ENCODE results near the gene OR4F6. TPM values are rescaled to one million over a fixed set of nuclear protein-coding genes. Genes with fewer than 3 reads are reported as not detected.

Gene OR4F6
- not detected in 2 replicates for total RNA-seq

GRCh38 chr15:101803209-101803608 is at the start of gene OR4F6:
Gene OR4F6 (plus strand): TSS chr15:101803509. CDS start chr15:101805720, 2,211 bp downstream.

GRCh38 chr15:101811902-101812301 is 8.6 kb downstream of the OR4F6 start, which contains the start of gene OR4F15:
Gene OR4F15 (plus strand): TSS chr15:101812202. CDS start chr15:101818187, 5,985 bp downstream.

Small RNAs within 50 kb of the gene (small RNA-seq; reads per million reads assigned to genes)
- not detected for gene RN7SL209P (ENCODE audit: low replicate concordance)

Other genes with a start within 250 kb of the OR4F6 start
- gene TM2D3, start 151.1 kb upstream of the OR4F6 start, total RNA-seq = 28.9 and 33.6 TPM in 2 replicates
- 12.5 and 13.9 TPM in 2 replicates for gene TARS3, start 79.0 kb upstream of the OR4F6 start, total RNA-seq
- 0.22 and 0.57 TPM in 2 replicates for gene OR4F15, start 8.7 kb downstream of the OR4F6 start, total RNA-seq